Kidney tubule cell (primary cell): ENCODE data around the gene GMNC.
A peak's percentile ranks its signal among the peaks of the same experiment; 100 is the strongest.

Experiments
- DNase-seq: peaks from one replicate; pipeline ENCODE4 v3.0.0-alpha.2; 2018; ENCODE audit warnings: low spot score

The GMNC gene

GRCh38 chr3:190849607-190850006 lies 12.9 kb downstream of the GMNC start:
- peak; percentile 32 for DNase-seq

- peak; percentile 6 for DNase-seq
Observed at GRCh38 chr3:190848870-190849269, 13.6 kb downstream of the GMNC start.

- DNase-seq: peak; percentile 49
Observed at GRCh38 chr3:190847436-190847835, 15.1 kb downstream of the GMNC start.

- DNase-seq: no peak
Observed at GRCh38 chr3:190840146-190840545, 22.3 kb downstream of the GMNC start.

GRCh38 chr3:190831225-190831624 lies 31.3 kb downstream of the GMNC start:
- no peak for DNase-seq

GRCh38 chr3:190830031-190830430 lies 32.5 kb downstream of the GMNC start:
- DNase-seq: peak; percentile 70

- peak; percentile 79 for DNase-seq
Observed at GRCh38 chr3:190826018-190826417, 36.5 kb downstream of the GMNC start.

GRCh38 chr3:190825386-190826016 lies 37.0 kb downstream of the GMNC start:
- peak; percentile 52 for DNase-seq

- DNase-seq: peak; percentile 72
Observed at GRCh38 chr3:190811775-190812480, 50.6 kb downstream of the GMNC start.

GRCh38 chr3:190810957-190811356 lies 51.5 kb downstream of the GMNC start:
- no peak for DNase-seq

- no peak for DNase-seq
Observed at GRCh38 chr3:190809351-190809750, 53.1 kb downstream of the GMNC start.

- DNase-seq: no peak
Observed at GRCh38 chr3:190807719-190808375, 54.6 kb downstream of the GMNC start.
